GF-D8 (cell line): ENCODE data around the gene TBL1Y.

Experiments used
- DNase-seq: peaks from one replicate; lab custom pipeline; 2025; lab: John Stamatoyannopoulos, UW

Gene TBL1Y

DNA sequence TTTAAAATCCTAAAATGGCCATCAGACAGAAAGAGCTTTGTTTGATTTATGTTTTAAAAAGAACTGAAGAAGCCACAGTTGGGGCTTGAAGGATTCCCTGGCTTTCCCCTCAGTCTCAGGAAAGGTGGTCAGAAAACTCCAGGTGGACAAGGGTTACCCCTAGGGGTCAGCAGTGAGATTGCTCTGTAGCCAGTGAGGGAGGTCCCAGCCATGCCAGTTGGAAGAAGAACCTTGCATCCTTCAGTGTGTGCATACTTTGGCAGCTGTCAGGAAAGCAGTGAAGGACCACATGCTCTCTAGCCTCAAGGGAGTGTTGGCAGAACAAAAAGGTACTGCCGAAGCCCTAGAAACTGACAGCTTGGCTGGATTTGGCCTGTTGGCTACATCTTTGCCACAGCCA is 182.3 kb downstream of the TBL1Y start:
- DNase-seq, result no peak

GRCh38 chrY:7094365-7094764 is 183.9 kb downstream of the TBL1Y start:
- no peak for DNase-seq

GRCh38 chrY:7097021-7097420 is 186.5 kb downstream of the TBL1Y start:
- DNase-seq, result no peak

DNA sequence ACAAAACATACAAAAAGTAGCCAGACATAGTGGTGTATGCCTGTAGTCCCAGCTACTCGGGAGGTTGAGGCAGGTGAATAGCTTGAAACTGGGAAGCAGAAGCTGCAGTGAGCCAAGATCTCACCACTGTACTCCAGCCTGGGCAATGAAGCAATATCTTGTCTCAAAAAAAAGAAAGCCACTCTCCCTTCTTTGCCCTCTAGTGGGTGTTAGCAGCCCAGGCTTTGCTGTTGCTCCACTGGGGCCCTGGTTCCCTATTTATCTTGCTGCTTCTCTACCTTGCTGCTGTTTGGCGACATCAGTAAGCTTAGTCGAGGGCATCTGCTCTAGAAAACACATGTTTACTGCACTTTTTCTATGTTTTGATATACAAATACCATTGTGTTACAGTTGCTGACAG is 189.2 kb downstream of the TBL1Y start:
- DNase-seq, result no peak

DNA sequence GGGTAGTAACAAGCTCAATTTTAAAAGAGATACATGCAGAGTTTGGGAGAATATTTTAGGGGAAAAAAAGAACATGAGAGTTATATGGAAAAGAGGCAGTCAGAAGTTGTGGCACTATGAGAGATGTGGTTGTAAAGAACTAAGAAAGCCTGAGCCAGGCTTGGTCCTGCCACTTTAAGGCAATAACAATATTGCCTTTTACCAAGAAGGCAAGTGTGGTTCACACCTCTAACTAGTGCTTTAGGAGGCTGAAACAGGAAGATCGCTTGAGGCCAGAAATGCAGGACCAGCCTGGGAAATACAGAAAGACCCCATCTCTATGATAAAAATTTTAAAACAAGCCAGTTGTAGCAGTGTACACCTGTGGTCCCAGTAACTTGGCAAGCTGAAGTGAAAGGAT is 192.2 kb downstream of the TBL1Y start:
- DNase-seq, result no peak

DNA sequence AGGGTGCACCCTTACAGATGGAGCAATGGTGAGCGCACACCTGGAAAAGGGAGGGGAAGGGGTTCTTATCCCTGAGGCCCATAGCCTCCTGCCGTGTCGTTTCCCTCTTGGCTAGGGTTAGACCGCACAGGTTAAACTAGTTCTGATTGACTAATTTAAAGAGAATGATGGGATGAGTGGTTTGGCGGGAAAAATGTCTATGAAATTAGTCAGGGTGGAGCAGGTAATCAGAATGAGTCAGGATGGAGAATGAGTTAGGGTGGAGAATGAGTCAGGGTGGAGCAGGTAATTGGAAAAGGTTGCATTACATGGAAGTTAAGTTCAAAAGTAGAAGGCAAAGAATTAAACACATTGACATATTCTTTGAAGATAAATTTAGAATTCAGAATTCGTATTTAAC is 196.7 kb downstream of the TBL1Y start:
- no peak for DNase-seq

GRCh38 chrY:7110086-7110485 is 199.6 kb downstream of the TBL1Y start:
- DNase-seq, result no peak

DNA sequence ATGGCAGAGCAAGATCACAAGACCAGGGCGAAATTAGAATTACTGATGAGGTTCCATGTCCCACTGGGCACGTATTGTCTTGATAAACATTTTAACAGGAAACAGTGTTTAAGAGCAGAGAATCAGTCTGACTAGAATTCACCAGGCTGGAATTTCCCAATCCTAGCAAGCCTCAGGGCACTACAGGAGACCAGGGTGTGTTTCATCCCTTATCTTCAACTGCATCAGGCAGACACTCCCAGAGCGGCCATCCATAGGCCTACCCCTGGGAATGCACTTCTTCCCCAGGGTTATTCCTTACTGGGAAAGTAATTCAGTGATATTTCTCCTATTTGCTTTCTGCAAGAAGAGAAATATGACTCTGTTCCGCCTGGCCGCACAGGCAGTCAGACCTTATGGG is 205.4 kb downstream of the TBL1Y start:
- DNase-seq, result no peak

GRCh38 chrY:7122202-7122601 is 211.7 kb downstream of the TBL1Y start:
- no peak for DNase-seq

DNA sequence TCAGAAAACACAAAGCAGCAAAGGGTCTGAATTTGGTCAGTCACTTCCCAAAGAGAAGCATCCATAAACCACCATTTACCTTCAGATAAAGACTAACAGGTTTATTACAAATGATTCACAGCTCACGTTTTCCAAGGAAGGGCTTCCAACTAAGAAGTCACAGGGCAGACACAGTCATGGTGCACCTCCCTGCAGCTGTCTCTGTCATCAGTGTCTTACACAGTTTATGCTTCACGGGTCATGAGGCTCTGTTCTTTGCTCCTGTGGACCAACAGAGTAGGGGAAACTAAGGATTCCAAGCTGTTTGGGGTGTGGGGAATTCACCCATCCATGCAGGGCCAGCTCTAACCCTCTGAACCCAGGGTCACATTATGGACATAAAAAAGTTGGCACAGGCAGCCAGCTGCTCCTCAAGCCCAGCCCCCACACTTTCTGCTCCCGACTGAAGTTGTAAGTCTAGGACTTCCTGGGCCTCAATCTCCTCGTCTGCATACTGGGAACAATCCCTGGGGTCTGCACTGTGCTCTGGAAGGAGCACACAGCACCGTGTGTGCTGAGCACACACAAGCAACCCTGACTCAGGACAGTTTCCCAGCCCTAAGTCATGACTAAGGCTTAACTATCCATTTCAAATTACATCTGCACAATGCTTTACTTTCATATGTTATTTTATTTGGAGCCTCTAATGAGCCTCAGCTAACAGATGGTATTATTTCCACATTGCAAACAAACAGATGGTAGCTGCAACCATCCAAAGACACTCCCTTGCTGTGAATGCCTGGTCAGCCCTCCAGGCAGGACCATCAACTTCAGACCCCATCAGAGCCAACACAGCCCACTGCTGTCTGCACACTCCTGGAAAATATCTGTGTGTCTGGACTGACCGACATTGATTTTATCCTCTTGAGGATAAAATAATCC is 214.9 kb downstream of the TBL1Y start:
- no peak for DNase-seq

DNA sequence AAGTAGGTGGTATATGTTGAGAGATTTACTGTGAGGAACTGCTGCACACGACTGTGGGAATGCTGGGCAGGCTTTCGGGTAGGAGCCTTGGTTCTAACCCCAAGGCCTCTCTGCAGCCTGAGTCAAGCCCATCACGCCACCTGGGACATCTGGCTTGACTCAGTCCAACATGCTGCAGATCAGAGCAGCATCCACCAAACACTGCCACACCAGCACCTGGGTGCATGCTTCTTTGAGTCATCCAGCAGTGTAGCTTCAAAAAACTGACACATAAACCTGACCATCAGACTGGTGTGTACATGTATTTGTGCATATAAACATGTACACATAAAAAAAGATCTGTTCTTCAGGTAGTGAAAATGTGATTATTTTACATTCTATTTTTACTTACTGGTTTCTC is 217.7 kb downstream of the TBL1Y start:
- DNase-seq, result no peak
